CD4-positive, alpha-beta memory T cell (primary cell): ENCODE measurements around the gene ENO3. TPM values are rescaled to one million over a fixed set of nuclear protein-coding genes. Genes with fewer than 3 reads are reported as not detected.
A peak's percentile ranks its signal among the peaks of the same experiment; 100 is the strongest.

Experiments used
- CTCF ChIA-PET: fragments of 350-600 bp; sonication (Branson Sonifier 250); formaldehyde crosslinking; loops from one replicate; lab custom pipeline; 2021; ENCODE audit warnings: inconsistent platforms; ENCODE audit not compliant: partially characterized antibody; lab: Charles Lee
- POLR2A ChIA-PET: fragments of 350-600 bp; sonication (Branson Sonifier 250); formaldehyde crosslinking; loops from one replicate; lab custom pipeline; 2021; ENCODE audit not compliant: partially characterized antibody; lab: Charles Lee
- DNase-seq, 5 donors: peaks; one replicate each; pipeline versions ENCODE4 v3.0.0 to v3.0.0-alpha.2; 2020 to 2022; ENCODE audit warnings: mixed read lengths in 1 of 5
- H3K27ac ChIP-seq: one replicate; pipeline ENCODE4 v1.7.0; 2013; ENCODE audit warnings: low read depth, low read length
- H3K27me3 ChIP-seq: 2 replicates; pipeline ENCODE4 v1.7.0; 2013; ENCODE audit warnings: mild to moderate bottlenecking, low read length, moderate library complexity; ENCODE audit not compliant: insufficient read depth
- H3K36me3 ChIP-seq: 2 replicates; pipeline ENCODE4 v1.7.0; 2013; ENCODE audit warnings: mild to moderate bottlenecking, low read length, moderate library complexity; ENCODE audit not compliant: insufficient read depth
- H3K4me1 ChIP-seq: 2 replicates; pipeline ENCODE4 v1.7.0; 2013; ENCODE audit warnings: mild to moderate bottlenecking, low read length, moderate library complexity; ENCODE audit not compliant: insufficient read depth
- H3K4me3 ChIP-seq, 2 donors: one replicate each; pipeline ENCODE4 v1.7.0; 2013; ENCODE audit warnings: low read length in 2 of 2, mild to moderate bottlenecking in 1 of 2
- H3K9me3 ChIP-seq, 2 donors: one replicate each; pipeline ENCODE4 v1.7.0; 2013; ENCODE audit warnings: low read length in 2 of 2, control low read depth in 1 of 2; ENCODE audit not compliant: control insufficient read depth in 1 of 2
- H3K27ac Mint-ChIP-seq, 7 donors: one replicate each; pipeline ENCODE4 v1.8.0; 2020 to 2021; ENCODE audit warnings: mixed read lengths in 7 of 7, mild to moderate bottlenecking in 6 of 7, inconsistent platforms in 3 of 7, moderate library complexity in 3 of 7
- H3K27me3 Mint-ChIP-seq, 2 donors: one replicate each; pipeline ENCODE4 v1.8.0; 2020 to 2021; ENCODE audit warnings: mixed read lengths in 2 of 2
- H3K36me3 Mint-ChIP-seq, 2 donors: one replicate each; pipeline ENCODE4 v1.8.0; 2020 to 2021; ENCODE audit warnings: mixed read lengths in 2 of 2, inconsistent platforms in 1 of 2, mild to moderate bottlenecking in 1 of 2
- H3K4me1 Mint-ChIP-seq, 4 donors: one replicate each; pipeline ENCODE4 v1.8.0; 2020 to 2021; ENCODE audit warnings: mixed read lengths in 4 of 4, mild to moderate bottlenecking in 1 of 4
- H3K4me3 Mint-ChIP-seq, 8 donors: one replicate each; pipeline ENCODE4 v1.8.0; 2020 to 2021; ENCODE audit warnings: mixed read lengths in 8 of 8, mild to moderate bottlenecking in 7 of 8, moderate library complexity in 6 of 8, inconsistent platforms in 3 of 8
- H3K9me3 Mint-ChIP-seq, 8 donors: one replicate each; pipeline ENCODE4 v1.8.0; 2020 to 2021; ENCODE audit warnings: mixed read lengths in 8 of 8, mild to moderate bottlenecking in 5 of 8, inconsistent platforms in 3 of 8, moderate library complexity in 1 of 8
- intact Hi-C: fragments of 100-400 bp; cut with micrococcal nuclease; formaldehyde crosslinking; loops from one replicate; pipeline ENCODE4 v1.15.1; 2023
- polyA plus RNA-seq, 2 donors: library from polyadenylated mRNA; unstranded; fragments of 300-500 nt; fragmentation: Illumina TruSeq; gene quantifications; one replicate each; pipeline ENCODE4 v1.2.3, GENCODE V29; 2021
- total RNA-seq, 2 experiments: library from RNA; stranded (reverse); gene quantifications; one replicate each; pipeline ENCODE4 v1.2.3, GENCODE V29; 2021

Gene ENO3
- total and polyA plus RNA-seq, 4 experiments from 2014 or later, result 1.5 to 21.8 (median 9.3) TPM

GRCh38 chr17:4951486-4951885, 567 bp downstream of the ENO3 start:
- H3K27ac Mint-ChIP-seq, result peak overlapping the region in 4 of 7 donors; percentile 37 to 92 (median 56)
- H3K9me3 Mint-ChIP-seq, result peaks cover 0 to 2% (median 0%) of the 10 kb centered on the region in 8 donors
- CTCF ChIA-PET, result interaction anchor here (0.6 to 3.1 kb wide), 6 partner anchors 11 to 84 kb away, joined by 3 to 11 read pairs (median 6); partner anchors contain the start of genes RNF167 and SPAG7
- intact Hi-C loops, result no loop called here
- no peaks in the 10 kb centered on the region for H3K27me3 Mint-ChIP-seq
- DNase-seq, result no peak
- H3K4me1 Mint-ChIP-seq, result peaks cover 6 to 45% (median 20%) of the 10 kb centered on the region in 4 donors
- peak overlapping the region in 7 of 8 donors; percentile 3 to 84 (median 20) for H3K4me3 Mint-ChIP-seq
- H3K36me3 Mint-ChIP-seq, result peaks cover 9 to 16% of the 10 kb centered on the region in 2 donors
- Histone ChIP-seq H3K9me3 (no peaks in the 10 kb centered on the region), H3K36me3 (peaks cover 10% of the 10 kb centered on the region), H3K4me3 (no peak overlapping the region), H3K27me3 (no peaks in the 10 kb centered on the region), H3K4me1 (peaks cover 17% of the 10 kb centered on the region), H3K27ac (no peak overlapping the region)
- POLR2A ChIA-PET, result interaction anchor here (8.0 to 25.3 kb wide), 2 partner anchors 12 to 17 kb away, joined by 215 to 973 read pairs; partner anchors contain the start of genes RNF167, SLC25A11 and SPAG7

GRCh38 chr17:4953451-4953961, 2.6 kb downstream of the ENO3 start:
- POLR2A ChIA-PET, result interaction anchor here (0.8 to 25.3 kb wide), 5 partner anchors 9 to 44 kb away, joined by 3 to 973 read pairs (median 7); partner anchors contain the start of genes CAMTA2, RNF167, SLC25A11 and SPAG7
- H3K27me3 Mint-ChIP-seq, result no peaks in the 10 kb centered on the region
- H3K27ac Mint-ChIP-seq, result peak overlapping the region in 2 of 7 donors; percentile 29 to 61
- no peak overlapping the region for H3K27ac ChIP-seq
- H3K4me3 Mint-ChIP-seq, result no peak overlapping the region
- H3K36me3 ChIP-seq, result no peaks in the 10 kb centered on the region
- CTCF ChIA-PET, result interaction anchor here (0.6 to 5.1 kb wide), 2 partner anchors 44 to 52 kb away, joined by 3 to 33 read pairs; no protein-coding TSS in a partner anchor
- peaks cover 0 to 8% of the 10 kb centered on the region in 2 donors for H3K36me3 Mint-ChIP-seq
- no peak overlapping the region for H3K4me3 ChIP-seq
- peaks cover 0 to 2% (median 0%) of the 10 kb centered on the region in 8 donors for H3K9me3 Mint-ChIP-seq
- peaks cover 6 to 36% (median 20%) of the 10 kb centered on the region in 4 donors for H3K4me1 Mint-ChIP-seq
- no peaks in the 10 kb centered on the region for H3K9me3 ChIP-seq
- no peak for DNase-seq
- no peaks in the 10 kb centered on the region for H3K27me3 ChIP-seq
- intact Hi-C loops, result no loop called here
- peaks cover 13% of the 10 kb centered on the region for H3K4me1 ChIP-seq

- H3K4me1 Mint-ChIP-seq, result peaks cover 6 to 32% (median 17%) of the 10 kb centered on the region in 4 donors
- no peaks in the 10 kb centered on the region for H3K9me3 ChIP-seq
- H3K27me3 Mint-ChIP-seq, result no peaks in the 10 kb centered on the region
- intact Hi-C loops, result no loop called here
- H3K27ac Mint-ChIP-seq, result no peak overlapping the region
- no peaks in the 10 kb centered on the region for H3K9me3 Mint-ChIP-seq
- no peak overlapping the region for H3K27ac ChIP-seq
- H3K4me1 ChIP-seq, result peaks cover 13% of the 10 kb centered on the region
- no peak overlapping the region for H3K4me3 ChIP-seq
- no peak overlapping the region for H3K4me3 Mint-ChIP-seq
- POLR2A ChIA-PET, result interaction anchor here (1.2 to 27.9 kb wide), 3 partner anchors 9 to 46 kb away, joined by 3 to 973 read pairs (median 973); partner anchors contain the start of genes ENO3, PFN1, RNF167 and SLC25A11
- peaks cover 10% of the 10 kb centered on the region for H3K36me3 ChIP-seq
- DNase-seq, result no peak
- no peaks in the 10 kb centered on the region for H3K27me3 ChIP-seq
- CTCF ChIA-PET, result interaction anchor here (0.6 to 5.1 kb wide), 5 partner anchors 12 to 697 kb away, joined by 3 to 33 read pairs (median 5); partner anchors contain the start of genes RNF167, SLC25A11 and SPAG7
- peaks cover 2 to 8% of the 10 kb centered on the region in 2 donors for H3K36me3 Mint-ChIP-seq
These were observed 4.2 kb downstream of the ENO3 start for GRCh38 chr17:4955091-4955490.

GRCh38 chr17:4956493-4957061, 5.7 kb downstream of the ENO3 start:
- Histone ChIP-seq H3K4me1 (no peaks in the 10 kb centered on the region), H3K27ac (no peak overlapping the region), H3K9me3 (no peaks in the 10 kb centered on the region), H3K27me3 (no peaks in the 10 kb centered on the region), H3K36me3 (peaks cover 16% of the 10 kb centered on the region), H3K4me3 (no peak overlapping the region)
- Mint-ChIP-seq H3K27ac (peak overlapping the region in 1 of 7 donors; percentile 50), H3K27me3 (no peaks in the 10 kb centered on the region), H3K4me1 (peaks cover 4 to 17% (median 10%) of the 10 kb centered on the region in 4 donors), H3K9me3 (no peaks in the 10 kb centered on the region), H3K36me3 (peaks cover 10 to 16% of the 10 kb centered on the region in 2 donors), H3K4me3 (no peak overlapping the region)
- CTCF ChIA-PET, result interaction anchor here (0.8 to 5.1 kb wide), 5 partner anchors 11 to 53 kb away, joined by 3 to 33 read pairs (median 4); partner anchors contain the start of gene SPAG7
- intact Hi-C loops, result loop anchor here (1.0 kb wide), 1 partner anchor 47 kb away; no protein-coding TSS in a partner anchor
- POLR2A ChIA-PET, result interaction anchor here (0.9 to 27.9 kb wide), 3 partner anchors 11 to 50 kb away, joined by 3 to 973 read pairs (median 973); partner anchors contain the start of genes ENO3, PFN1, RNF167 and SLC25A11
- peak in 2 of 5 donors; percentile 29 to 35 for DNase-seq

GRCh38 chr17:4958102-4958501, 7.2 kb downstream of the ENO3 start:
- peaks cover 4 to 14% (median 10%) of the 10 kb centered on the region in 4 donors for H3K4me1 Mint-ChIP-seq
- ChIA-PET POLR2A (interaction anchor here (25.3 to 27.9 kb wide), 2 partner anchors 10 to 12 kb away, joined by 973 read pairs; partner anchors contain the start of genes ENO3, PFN1, RNF167 and SLC25A11), CTCF (interaction anchor here (1.2 to 5.1 kb wide), 5 partner anchors 9 to 55 kb away, joined by 3 to 33 read pairs (median 5); partner anchors contain the start of genes RNF167, SLC25A11 and SPAG7)
- DNase-seq, result no peak
- H3K27ac ChIP-seq, result no peak overlapping the region
- H3K27me3 ChIP-seq, result no peaks in the 10 kb centered on the region
- intact Hi-C loops, result no loop called here
- no peaks in the 10 kb centered on the region for H3K4me1 ChIP-seq
- no peak overlapping the region for H3K4me3 ChIP-seq
- peaks cover 10 to 17% of the 10 kb centered on the region in 2 donors for H3K36me3 Mint-ChIP-seq
- H3K36me3 ChIP-seq, result peaks cover 16% of the 10 kb centered on the region
- no peak overlapping the region for H3K4me3 Mint-ChIP-seq
- H3K9me3 Mint-ChIP-seq, result no peaks in the 10 kb centered on the region
- no peak overlapping the region for H3K27ac Mint-ChIP-seq
- H3K9me3 ChIP-seq, result no peaks in the 10 kb centered on the region
- no peaks in the 10 kb centered on the region for H3K27me3 Mint-ChIP-seq

- peaks cover 6 to 14% (median 7%) of the 10 kb centered on the region in 4 donors for H3K4me1 Mint-ChIP-seq
- no peak overlapping the region for H3K4me3 Mint-ChIP-seq
- Histone ChIP-seq H3K36me3 (peaks cover 16% of the 10 kb centered on the region), H3K27me3 (no peaks in the 10 kb centered on the region), H3K27ac (no peak overlapping the region), H3K4me3 (no peak overlapping the region), H3K9me3 (no peaks in the 10 kb centered on the region), H3K4me1 (no peaks in the 10 kb centered on the region)
- H3K27me3 Mint-ChIP-seq, result no peaks in the 10 kb centered on the region
- H3K27ac Mint-ChIP-seq, result no peak overlapping the region
- intact Hi-C loops, result no loop called here
- no peak for DNase-seq
- H3K36me3 Mint-ChIP-seq, result peaks cover 10 to 17% of the 10 kb centered on the region in 2 donors
- CTCF ChIA-PET, result interaction anchor here (5.0 kb wide), 1 partner anchor 8 kb away, joined by 22 read pairs; the partner anchor contains the start of gene SPAG7
- no peaks in the 10 kb centered on the region for H3K9me3 Mint-ChIP-seq
- POLR2A ChIA-PET, result interaction anchor here (27.9 kb wide), 1 partner anchor 13 kb away, joined by 973 read pairs; the partner anchor contains the start of genes ENO3, PFN1, RNF167 and SLC25A11
These were observed 8.5 kb downstream of the ENO3 start for GRCh38 chr17:4959261-4959965.
